Measurements from ENCODE around the gene KLHL29.
"Not testable (repeated sequence)": the region's sequence is repeated elsewhere in the genome, so short reads cannot be mapped to it uniquely, and the experiment has no call there.

The KLHL29 gene

GRCh38 chr2:23384551-23385343, at the start of gene KLHL29:
Gene KLHL29 (plus strand): TSS chr2:23385179. CDS start chr2:23562197, 177,018 bp downstream.
- no peak for DNase-seq (ENCODE audit: low read depth)

GRCh38 chr2:23335550-23335949, 49.4 kb upstream of the KLHL29 start:
- no peak for DNase-seq (ENCODE audit: low read depth)

- DNase-seq (ENCODE audit: low read depth): no peak
Observed at GRCh38 chr2:23342075-23342474, 42.9 kb upstream of the KLHL29 start.

- DNase-seq (ENCODE audit: low read depth): no peak
Observed at GRCh38 chr2:23346029-23346428, 39.0 kb upstream of the KLHL29 start.

- no peak for DNase-seq (ENCODE audit: low read depth)
Observed at GRCh38 chr2:23346781-23347180, 38.2 kb upstream of the KLHL29 start.

- DNase-seq (ENCODE audit: low read depth): no peak
Observed at GRCh38 chr2:23347471-23348092, 37.4 kb upstream of the KLHL29 start.

- DNase-seq (ENCODE audit: low read depth): not testable (repeated sequence)
Observed at GRCh38 chr2:23348093-23348481, 36.9 kb upstream of the KLHL29 start.

GRCh38 chr2:23349508-23349907, 35.5 kb upstream of the KLHL29 start:
- no peak for DNase-seq (ENCODE audit: low read depth)

- no peak for DNase-seq (ENCODE audit: low read depth)
Observed at GRCh38 chr2:23350041-23350791, 34.8 kb upstream of the KLHL29 start.

- no peak for DNase-seq (ENCODE audit: low read depth)
Observed at GRCh38 chr2:23350792-23351355, 34.1 kb upstream of the KLHL29 start.

GRCh38 chr2:23351388-23352141, 33.4 kb upstream of the KLHL29 start:
- peak; percentile 16 for DNase-seq (ENCODE audit: low read depth)

- DNase-seq (ENCODE audit: low read depth): no peak
Observed at GRCh38 chr2:23354554-23354953, 30.4 kb upstream of the KLHL29 start.

- no peak for DNase-seq (ENCODE audit: low read depth)
Observed at GRCh38 chr2:23355001-23355400, 30.0 kb upstream of the KLHL29 start.

GRCh38 chr2:23356711-23357110, 28.3 kb upstream of the KLHL29 start:
- DNase-seq (ENCODE audit: low read depth): no peak

- no peak for DNase-seq (ENCODE audit: low read depth)
Observed at GRCh38 chr2:23359631-23360567, 25.1 kb upstream of the KLHL29 start.

GRCh38 chr2:23360571-23361125, 24.3 kb upstream of the KLHL29 start:
- DNase-seq (ENCODE audit: low read depth): no peak

GRCh38 chr2:23361152-23361551, 23.8 kb upstream of the KLHL29 start:
- DNase-seq (ENCODE audit: low read depth): no peak

- DNase-seq (ENCODE audit: low read depth): no peak
Observed at GRCh38 chr2:23363268-23363667, 21.7 kb upstream of the KLHL29 start.

GRCh38 chr2:23363831-23364230, 21.1 kb upstream of the KLHL29 start:
- no peak for DNase-seq (ENCODE audit: low read depth)

- no peak for DNase-seq (ENCODE audit: low read depth)
Observed at GRCh38 chr2:23366720-23367119, 18.3 kb upstream of the KLHL29 start.

Data from GM04503 (cell line).